KOPT-K1 (cell line): Measurements from ENCODE around the gene SUSD3.
"Not testable (repeated sequence)": the region's sequence is repeated elsewhere in the genome, so short reads cannot be mapped to it uniquely, and the experiment has no call there.

Experiments used
- H3K27ac ChIP-seq: fragments of 200-600 bp; sonication (generic); 2 replicates; pipeline ENCODE4 v1.5.1; 2016; ENCODE audit warnings: antibody characterized with exemption, mild to moderate bottlenecking, low read depth, low read length; ENCODE audit not compliant: poor library complexity, severe bottlenecking
- H3K36me3 ChIP-seq: fragments of 200-600 bp; sonication (generic); 2 replicates; pipeline ENCODE4 v1.5.1; 2017; ENCODE audit warnings: antibody characterized with exemption, mild to moderate bottlenecking, low read length, moderate library complexity; ENCODE audit not compliant: insufficient read depth
- H3K9me3 ChIP-seq: fragments of 200-600 bp; sonication (generic); 2 replicates; pipeline ENCODE4 v1.5.1; 2017; ENCODE audit warnings: antibody characterized with exemption, low read length, mild to moderate bottlenecking; ENCODE audit not compliant: insufficient read depth, poor library complexity, severe bottlenecking

The SUSD3 gene

GRCh38 chr9:93112116-93112863 lies 53.8 kb downstream of the SUSD3 start:
- Histone ChIP-seq H3K36me3 (peaks cover 4% of the 10 kb centered on the region; the same call in 1 of the 2 replicates), H3K9me3 (no peaks in the 10 kb centered on the region), H3K27ac (no peak overlapping the region)

GRCh38 chr9:93112864-93113389 lies 54.4 kb downstream of the SUSD3 start:
- Histone ChIP-seq H3K27ac (no peak overlapping the region), H3K36me3 (peaks cover 4% of the 10 kb centered on the region; the same call in 1 of the 2 replicates)

GRCh38 chr9:93114169-93114983 lies 55.9 kb downstream of the SUSD3 start:
- Histone ChIP-seq H3K27ac (no peak overlapping the region), H3K36me3 (no peaks in the 10 kb centered on the region; the same call in 1 of the 2 replicates), H3K9me3 (no peaks in the 10 kb centered on the region)

More at GRCh38 chr9:93112864-93113389, 54.4 kb downstream of the SUSD3 start:
- no peaks in the 10 kb centered on the region for H3K9me3 ChIP-seq

GRCh38 chr9:93114984-93115335 lies 56.5 kb downstream of the SUSD3 start:
- Histone ChIP-seq H3K27ac (no peak overlapping the region), H3K36me3 (no peaks in the 10 kb centered on the region; the same call in 1 of the 2 replicates), H3K9me3 (no peaks in the 10 kb centered on the region)

- no peaks in the 10 kb centered on the region for H3K9me3 ChIP-seq
- H3K27ac ChIP-seq, result no peak overlapping the region
- H3K36me3 ChIP-seq, result no peaks in the 10 kb centered on the region; the same call in 1 of the 2 replicates
Observed at GRCh38 chr9:93115486-93116071, 57.1 kb downstream of the SUSD3 start.

GRCh38 chr9:93116072-93116961 lies 57.8 kb downstream of the SUSD3 start:
- H3K9me3 ChIP-seq, result no peaks in the 10 kb centered on the region
- H3K36me3 ChIP-seq, result no peaks in the 10 kb centered on the region; the same call in 1 of the 2 replicates
- H3K27ac ChIP-seq, result no peak overlapping the region

- H3K9me3 ChIP-seq, H3K27ac ChIP-seq, H3K36me3 ChIP-seq: not testable (repeated sequence)
Observed at GRCh38 chr9:93117521-93117920, 59.0 kb downstream of the SUSD3 start.

- Histone ChIP-seq H3K9me3 (no peaks in the 10 kb centered on the region), H3K27ac (no peak overlapping the region), H3K36me3 (no peaks in the 10 kb centered on the region; the same call in 1 of the 2 replicates)
Observed at GRCh38 chr9:93117924-93118862, 59.7 kb downstream of the SUSD3 start.

- H3K27ac ChIP-seq, result no peak overlapping the region
Observed at GRCh38 chr9:93118863-93119702, 60.6 kb downstream of the SUSD3 start.

GRCh38 chr9:93119703-93119952 lies 61.1 kb downstream of the SUSD3 start:
- Histone ChIP-seq H3K36me3 (no peaks in the 10 kb centered on the region), H3K9me3 (no peaks in the 10 kb centered on the region), H3K27ac (no peak overlapping the region)

More at GRCh38 chr9:93118863-93119702, 60.6 kb downstream of the SUSD3 start:
- H3K36me3 ChIP-seq, result no peaks in the 10 kb centered on the region
- no peaks in the 10 kb centered on the region for H3K9me3 ChIP-seq

GRCh38 chr9:93119953-93120845 lies 61.7 kb downstream of the SUSD3 start:
- Histone ChIP-seq H3K9me3 (no peaks in the 10 kb centered on the region), H3K36me3 (no peaks in the 10 kb centered on the region), H3K27ac (no peak overlapping the region)

GRCh38 chr9:93120846-93121315 lies 62.4 kb downstream of the SUSD3 start:
- no peak overlapping the region for H3K27ac ChIP-seq

More at GRCh38 chr9:93120846-93121315, 62.4 kb downstream of the SUSD3 start:
- Histone ChIP-seq H3K36me3 (no peaks in the 10 kb centered on the region), H3K9me3 (no peaks in the 10 kb centered on the region)
